Nephron (organoid): ENCODE data around the gene FLG2.
"Not testable (repeated sequence)": the region's sequence is repeated elsewhere in the genome, so short reads cannot be mapped to it uniquely, and the experiment has no call there.

Experiments used
- H3K27ac Mint-ChIP-seq, 3 experiments: 2 replicates each; pipeline ENCODE4 v1.8.0; 2020; ENCODE audit warnings: mixed read lengths in 3 of 3, mild to moderate bottlenecking in 2 of 3, moderate library complexity in 1 of 3
- H3K27me3 Mint-ChIP-seq: 2 replicates; pipeline ENCODE4 v1.8.0; 2021; ENCODE audit warnings: low read depth, mild to moderate bottlenecking, moderate library complexity, mixed read lengths
- H3K36me3 Mint-ChIP-seq: 2 replicates; pipeline ENCODE4 v1.8.0; 2020; ENCODE audit warnings: low read depth, mixed read lengths
- H3K4me1 Mint-ChIP-seq: 2 replicates; pipeline ENCODE4 v1.8.0; 2020; ENCODE audit warnings: mixed read lengths
- H3K4me3 Mint-ChIP-seq, 3 experiments: 2 replicates each; pipeline ENCODE4 v1.8.0; 2020; ENCODE audit warnings: mild to moderate bottlenecking in 3 of 3, mixed read lengths in 3 of 3, moderate library complexity in 2 of 3
- H3K9me3 Mint-ChIP-seq: 2 replicates; pipeline ENCODE4 v1.8.0; 2020; ENCODE audit warnings: mixed read lengths
- CTCF ChIP-seq, 3 experiments: fragments of 200-600 bp; sonication (generic); IDR thresholded peaks; one replicate each; pipeline ENCODE4 v1.5.0; 2021; ENCODE audit warnings: antibody characterized with exemption in 3 of 3; ENCODE audit not compliant: unreplicated experiment in 3 of 3

Gene FLG2

DNA sequence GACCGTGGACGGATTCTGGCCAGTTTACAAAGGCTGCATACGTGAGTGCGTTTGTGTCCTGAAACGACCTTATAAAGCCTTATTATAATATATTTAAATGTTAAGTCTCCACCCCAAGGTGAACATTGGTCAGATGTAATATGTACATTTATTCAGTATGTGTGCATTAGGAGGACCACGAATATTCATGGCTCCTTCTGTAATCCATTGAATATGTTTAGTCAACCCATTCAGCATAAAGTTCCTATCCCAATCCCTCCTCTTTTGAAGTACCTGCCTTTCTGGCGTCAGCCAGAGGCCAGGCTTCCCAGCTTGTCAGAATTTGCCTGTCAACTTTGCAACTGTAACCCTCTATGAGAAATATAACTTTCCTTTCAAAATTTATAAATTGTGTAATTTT lies 24.4 kb downstream of the FLG2 start:
- no peak overlapping the region for H3K4me3 Mint-ChIP-seq
- TF ChIP-seq CTCF (IDR thresholded peaks at IDR 0.05; ENCODE audit: unreplicated experiment in 3 of 3): no peak
- peaks cover 7% of the 10 kb centered on the region for H3K9me3 Mint-ChIP-seq
- H3K4me1 Mint-ChIP-seq: no peaks in the 10 kb centered on the region
- H3K36me3 Mint-ChIP-seq: no peaks in the 10 kb centered on the region
- H3K27ac Mint-ChIP-seq: no peak overlapping the region
- H3K27me3 Mint-ChIP-seq: no peaks in the 10 kb centered on the region

- no peak overlapping the region for H3K4me3 Mint-ChIP-seq
- no peak for TF ChIP-seq CTCF (IDR thresholded peaks at IDR 0.05; ENCODE audit: unreplicated experiment in 3 of 3)
- H3K27ac Mint-ChIP-seq: no peak overlapping the region
- peaks cover 15% of the 10 kb centered on the region for H3K9me3 Mint-ChIP-seq
- H3K36me3 Mint-ChIP-seq: no peaks in the 10 kb centered on the region
- no peaks in the 10 kb centered on the region for H3K4me1 Mint-ChIP-seq
- no peaks in the 10 kb centered on the region for H3K27me3 Mint-ChIP-seq
Measured at GRCh38 chr1:152328801-152329391, 30.9 kb downstream of the FLG2 start.

DNA sequence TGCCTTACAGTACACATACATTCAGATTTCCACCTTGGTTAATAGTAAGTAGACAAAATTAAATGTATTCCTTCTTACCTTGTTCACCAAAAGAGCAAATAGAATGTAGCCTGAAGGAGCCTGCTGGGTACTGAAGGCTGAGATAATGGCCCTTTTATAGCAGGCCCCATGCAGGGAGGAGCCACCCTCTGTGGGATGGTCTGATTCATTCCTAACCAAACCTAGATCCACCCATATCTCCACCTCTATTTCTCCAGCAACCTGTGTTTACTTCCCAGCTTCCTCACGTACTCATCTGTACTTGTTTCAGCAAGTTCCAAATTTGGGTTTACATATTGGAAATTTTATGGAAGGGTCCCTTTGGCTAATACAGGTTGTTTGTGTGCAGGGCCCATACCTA lies 34.7 kb downstream of the FLG2 start, which contains the start of gene FLG:
Gene FLG, minus strand, starts transcription at position 129 of the 400 bp plus-strand sequence. CDS start 9,783 bp downstream, outside the sequence.
- Mint-ChIP-seq H3K27me3 (no peaks in the 10 kb centered on the region), H3K4me3 (no peak within 1 kb of the TSS), H3K36me3 (no peaks in the 10 kb centered on the region), H3K4me1 (no peaks in the 10 kb centered on the region), H3K9me3 (peaks cover 14% of the 10 kb centered on the region), H3K27ac (no peak within 1 kb of the TSS)
- no peak for TF ChIP-seq CTCF (IDR thresholded peaks at IDR 0.05; ENCODE audit: unreplicated experiment in 3 of 3)

DNA sequence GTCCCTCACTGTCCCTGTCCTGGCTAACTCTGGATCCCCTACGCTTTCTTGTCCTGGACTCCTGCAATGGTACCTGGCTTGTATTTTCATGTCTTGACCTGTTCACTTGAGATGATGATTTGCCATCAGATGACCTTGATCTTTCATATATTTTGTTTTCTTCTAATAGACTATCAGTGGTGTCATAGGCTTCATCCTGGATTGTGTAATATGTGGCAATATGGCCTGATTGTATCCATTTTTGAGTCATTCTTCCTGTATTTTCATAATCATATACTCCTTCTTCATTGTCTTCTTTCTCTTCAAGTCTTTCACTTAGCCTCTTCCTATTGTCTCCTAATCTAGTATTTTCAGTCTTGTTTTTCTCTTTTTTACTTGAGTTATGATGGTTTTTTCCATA lies 45.8 kb downstream of the FLG2 start:
- H3K27ac Mint-ChIP-seq: no peak overlapping the region
- peaks cover 53% of the 10 kb centered on the region for H3K9me3 Mint-ChIP-seq
- H3K4me1 Mint-ChIP-seq: no peaks in the 10 kb centered on the region
- peaks cover 32% of the 10 kb centered on the region for H3K36me3 Mint-ChIP-seq
- no peak overlapping the region for H3K4me3 Mint-ChIP-seq
- H3K27me3 Mint-ChIP-seq: no peaks in the 10 kb centered on the region
- no peak for TF ChIP-seq CTCF (IDR thresholded peaks at IDR 0.05; ENCODE audit: unreplicated experiment in 3 of 3)

GRCh38 chr1:152313319-152313801 lies 46.4 kb downstream of the FLG2 start:
- Mint-ChIP-seq H3K4me3 (no peak overlapping the region), H3K36me3 (peaks cover 36% of the 10 kb centered on the region), H3K27ac (no peak overlapping the region), H3K27me3 (no peaks in the 10 kb centered on the region), H3K9me3 (peaks cover 59% of the 10 kb centered on the region), H3K4me1 (no peaks in the 10 kb centered on the region)
- TF ChIP-seq CTCF (IDR thresholded peaks at IDR 0.05; ENCODE audit: unreplicated experiment in 3 of 3): no peak

DNA sequence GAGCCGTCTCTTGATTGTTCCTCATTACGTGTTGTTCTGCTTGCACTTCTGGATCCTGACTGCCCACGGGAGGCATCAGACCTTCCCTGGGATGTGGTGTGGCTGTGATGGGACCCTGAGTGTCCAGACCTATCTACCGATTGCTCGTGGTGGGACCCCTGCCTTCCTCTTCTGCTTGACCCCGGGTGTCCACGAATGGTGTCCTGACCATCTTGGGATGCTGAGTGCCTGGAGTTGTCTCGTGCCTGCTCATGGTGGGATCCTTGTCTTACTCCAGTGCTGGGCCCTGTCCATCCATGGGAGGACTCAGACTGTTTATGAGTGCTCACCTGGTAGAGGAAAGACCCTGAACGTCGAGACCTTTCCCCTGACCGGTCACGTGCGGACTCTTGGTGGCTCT lies 47.6 kb downstream of the FLG2 start:
- Mint-ChIP-seq H3K9me3 (peaks cover 69% of the 10 kb centered on the region), H3K36me3 (peaks cover 43% of the 10 kb centered on the region)
- not testable (repeated sequence) for H3K27me3 Mint-ChIP-seq, H3K27ac Mint-ChIP-seq, H3K4me1 Mint-ChIP-seq, H3K4me3 Mint-ChIP-seq
